Cardiac fibroblast (primary cell): ENCODE data around the gene SLC45A2.
A peak's percentile ranks its signal among the peaks of the same experiment; 100 is the strongest.

Source experiments
- DNase-seq, 2 donors: peaks; one replicate each; pipeline versions ENCODE4 v3.0.0 to v3.0.0-alpha.2; 2010; ENCODE audit warnings: low read depth in 2 of 2
- H3K4me3 ChIP-seq, 2 donors: replicated peaks in 1 of 2; 1 replicate in 1 of 2; 2 replicates in 1 of 2; pipeline ENCODE4 v1.5.1; 2011; ENCODE audit warnings: low read depth in 2 of 2, low read length in 2 of 2, mild to moderate bottlenecking in 2 of 2, moderate library complexity in 1 of 2
- TF ChIP-seq, protein P1 (sequence below): IDR thresholded peaks from one replicate; pipeline ENCODE4 v1.5.1; 2011; ENCODE audit warnings: low read depth, mild to moderate bottlenecking, low read length, inconsistent platforms

Gene SLC45A2

GRCh38 chr5:34008802-34009201 lies 24.3 kb upstream of the SLC45A2 start:
- TF ChIP-seq, protein P1, sequence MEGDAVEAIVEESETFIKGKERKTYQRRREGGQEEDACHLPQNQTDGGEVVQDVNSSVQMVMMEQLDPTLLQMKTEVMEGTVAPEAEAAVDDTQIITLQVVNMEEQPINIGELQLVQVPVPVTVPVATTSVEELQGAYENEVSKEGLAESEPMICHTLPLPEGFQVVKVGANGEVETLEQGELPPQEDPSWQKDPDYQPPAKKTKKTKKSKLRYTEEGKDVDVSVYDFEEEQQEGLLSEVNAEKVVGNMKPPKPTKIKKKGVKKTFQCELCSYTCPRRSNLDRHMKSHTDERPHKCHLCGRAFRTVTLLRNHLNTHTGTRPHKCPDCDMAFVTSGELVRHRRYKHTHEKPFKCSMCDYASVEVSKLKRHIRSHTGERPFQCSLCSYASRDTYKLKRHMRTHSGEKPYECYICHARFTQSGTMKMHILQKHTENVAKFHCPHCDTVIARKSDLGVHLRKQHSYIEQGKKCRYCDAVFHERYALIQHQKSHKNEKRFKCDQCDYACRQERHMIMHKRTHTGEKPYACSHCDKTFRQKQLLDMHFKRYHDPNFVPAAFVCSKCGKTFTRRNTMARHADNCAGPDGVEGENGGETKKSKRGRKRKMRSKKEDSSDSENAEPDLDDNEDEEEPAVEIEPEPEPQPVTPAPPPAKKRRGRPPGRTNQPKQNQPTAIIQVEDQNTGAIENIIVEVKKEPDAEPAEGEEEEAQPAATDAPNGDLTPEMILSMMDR, result no peak
- peak in 1 of 2 donors; percentile 14 for DNase-seq
- H3K4me3 ChIP-seq, result peak overlapping the region; percentile 65 to 81

GRCh38 chr5:34007621-34008600 lies 23.4 kb upstream of the SLC45A2 start, which contains the start of gene AMACR:
TSS of gene AMACR (minus strand) at chr5:34008050. CDS start at chr5:34008019, 31 bp downstream.
- DNase-seq, result peak; percentile 92 to 97
- H3K4me3 ChIP-seq, result peak within 1 kb of the TSS; percentile 65 to 81
- TF ChIP-seq, protein P1, result no peak

- peak; percentile 23 for DNase-seq
- TF ChIP-seq, protein P1, result no peak
- peak overlapping the region; percentile 65 to 81 for H3K4me3 ChIP-seq
These were observed 22.7 kb upstream of the SLC45A2 start for GRCh38 chr5:34007201-34007620.

DNA sequence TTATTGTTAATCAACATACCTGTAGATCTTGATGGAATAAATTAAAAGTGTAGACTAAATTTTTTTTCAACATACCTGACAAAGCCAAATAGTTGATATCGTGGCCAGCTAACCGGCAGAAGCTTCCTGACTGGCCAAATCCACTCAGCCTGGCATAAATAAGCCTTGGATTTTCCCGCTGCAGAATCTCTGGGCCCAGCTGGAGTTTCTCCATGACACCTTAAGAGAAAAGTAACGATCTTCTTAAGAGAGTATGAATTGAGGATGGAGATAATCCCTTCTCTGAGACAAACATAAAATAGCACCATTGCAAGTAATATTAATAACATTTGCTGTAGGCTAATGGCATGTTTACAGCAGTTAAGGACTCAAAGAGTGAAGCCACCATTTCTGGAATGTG lies 21.2 kb upstream of the SLC45A2 start:
- TF ChIP-seq, protein P1, result no peak
- H3K4me3 ChIP-seq, result no peak overlapping the region
- DNase-seq, result no peak

- TF ChIP-seq, protein P1, result no peak
- DNase-seq, result no peak
These were observed 20.7 kb upstream of the SLC45A2 start for GRCh38 chr5:34005211-34005610.

GRCh38 chr5:34003941-34004340 lies 19.4 kb upstream of the SLC45A2 start:
- no peak for DNase-seq
- H3K4me3 ChIP-seq, result no peak overlapping the region
- TF ChIP-seq, protein P1, result no peak

More at GRCh38 chr5:34005211-34005610, 20.7 kb upstream of the SLC45A2 start:
- no peak overlapping the region for H3K4me3 ChIP-seq
